MCF 10A (cell line): Measurements from ENCODE around the gene CACNG7. TPM values are rescaled to one million over a fixed set of nuclear protein-coding genes. Genes with fewer than 3 reads are reported as not detected.

ENCODE experiments used
- BruUV-seq: library from RNA; stranded (reverse); fragments of 400-500 nt; replicated peaks from 2 replicates; lab custom pipeline; 2021; lab: Mats Ljungman, UMichigan
- CTCF ChIA-PET: fragments of 300-600 bp; sonication (Branson Sonifier 250); formaldehyde crosslinking; extraction: SDS; loops from one replicate; lab custom pipeline; 2021; ENCODE audit warnings: antibody characterized with exemption, inconsistent platforms; lab: Yijun Ruan, JAX
- POLR2A ChIA-PET: fragments of 300-600, 350-650 bp; sonication (Branson Sonifier 250); formaldehyde crosslinking; extraction: SDS; loops from one replicate; lab custom pipeline; 2020; ENCODE audit warnings: antibody characterized with exemption, inconsistent platforms; lab: Yijun Ruan, JAX
- DNase-seq: peaks from one replicate; pipeline ENCODE4 v3.0.0-alpha.2; 2018; ENCODE audit not compliant: unreplicated experiment
- H3K27ac Mint-ChIP-seq: one replicate; pipeline ENCODE4 v1.8.0; 2022; ENCODE audit warnings: mild to moderate bottlenecking, low read depth, mixed read lengths; ENCODE audit not compliant: unreplicated experiment
- H3K27me3 Mint-ChIP-seq: one replicate; pipeline ENCODE4 v1.8.0; 2022; ENCODE audit warnings: mixed read lengths; ENCODE audit not compliant: insufficient read depth, unreplicated experiment
- H3K36me3 Mint-ChIP-seq: one replicate; pipeline ENCODE4 v1.8.0; 2022; ENCODE audit warnings: mild to moderate bottlenecking, moderate library complexity, mixed read lengths; ENCODE audit not compliant: insufficient read depth, unreplicated experiment
- H3K4me1 Mint-ChIP-seq: one replicate; pipeline ENCODE4 v1.8.0; 2022; ENCODE audit warnings: mixed read lengths; ENCODE audit not compliant: insufficient read depth, unreplicated experiment
- H3K4me3 Mint-ChIP-seq: one replicate; pipeline ENCODE4 v1.8.0; 2022; ENCODE audit warnings: mild to moderate bottlenecking, moderate library complexity, mixed read lengths; ENCODE audit not compliant: unreplicated experiment
- H3K9me3 Mint-ChIP-seq: one replicate; pipeline ENCODE4 v1.8.0; 2022; ENCODE audit warnings: mixed read lengths; ENCODE audit not compliant: unreplicated experiment
- intact Hi-C: fragments of 100-400 bp; cut with micrococcal nuclease; formaldehyde crosslinking; loops from 2 replicates; pipeline ENCODE4 v1.14.1; 2022
- total RNA-seq: library from RNA; stranded (reverse); gene quantifications from 2 replicates; pipeline ENCODE4 v1.2.3, GENCODE V29; 2022
- TF ChIP-seq, protein P1 (sequence below): fragments of 200-600 bp; IDR thresholded peaks from one replicate; pipeline ENCODE4 v1.8.0; 2022; ENCODE audit warnings: antibody characterized with exemption, mild to moderate bottlenecking; ENCODE audit not compliant: unreplicated experiment

The CACNG7 gene
- total RNA-seq, 1 experiment from 2014 or later = not detected

DNA sequence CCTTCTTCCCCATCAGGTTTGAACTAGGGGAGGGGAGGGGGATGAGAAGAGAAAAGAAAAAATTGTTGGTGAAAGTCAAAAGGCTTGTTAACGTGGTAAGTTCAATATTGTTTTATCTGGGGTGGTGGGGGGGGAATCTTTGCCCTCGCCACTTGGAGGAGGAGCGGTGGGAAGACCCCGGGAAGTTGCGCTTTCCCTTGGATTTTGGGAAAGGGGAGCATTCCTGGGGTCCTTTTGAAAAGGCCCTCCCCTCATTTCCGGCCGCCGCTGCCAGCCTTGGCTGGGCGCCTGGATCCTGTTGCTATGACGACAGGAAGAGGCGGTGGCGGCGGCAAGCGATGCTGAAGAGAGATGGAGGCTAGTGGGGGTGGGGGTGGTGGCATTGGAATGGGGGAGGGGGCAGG lies 49.1 kb downstream of the CACNG7 start:
- POLR2A ChIA-PET = no interaction called here
- H3K27ac Mint-ChIP-seq = no peak overlapping the region
- CTCF ChIA-PET = no interaction called here
- peaks cover 60% of the 10 kb centered on the region for H3K27me3 Mint-ChIP-seq
- no peaks in the 10 kb centered on the region for H3K9me3 Mint-ChIP-seq
- no peak overlapping the region for H3K4me3 Mint-ChIP-seq
- BruUV-seq = no TSS peak
- DNase-seq = no peak
- peaks cover 5% of the 10 kb centered on the region for H3K4me1 Mint-ChIP-seq
- TF ChIP-seq, protein P1, sequence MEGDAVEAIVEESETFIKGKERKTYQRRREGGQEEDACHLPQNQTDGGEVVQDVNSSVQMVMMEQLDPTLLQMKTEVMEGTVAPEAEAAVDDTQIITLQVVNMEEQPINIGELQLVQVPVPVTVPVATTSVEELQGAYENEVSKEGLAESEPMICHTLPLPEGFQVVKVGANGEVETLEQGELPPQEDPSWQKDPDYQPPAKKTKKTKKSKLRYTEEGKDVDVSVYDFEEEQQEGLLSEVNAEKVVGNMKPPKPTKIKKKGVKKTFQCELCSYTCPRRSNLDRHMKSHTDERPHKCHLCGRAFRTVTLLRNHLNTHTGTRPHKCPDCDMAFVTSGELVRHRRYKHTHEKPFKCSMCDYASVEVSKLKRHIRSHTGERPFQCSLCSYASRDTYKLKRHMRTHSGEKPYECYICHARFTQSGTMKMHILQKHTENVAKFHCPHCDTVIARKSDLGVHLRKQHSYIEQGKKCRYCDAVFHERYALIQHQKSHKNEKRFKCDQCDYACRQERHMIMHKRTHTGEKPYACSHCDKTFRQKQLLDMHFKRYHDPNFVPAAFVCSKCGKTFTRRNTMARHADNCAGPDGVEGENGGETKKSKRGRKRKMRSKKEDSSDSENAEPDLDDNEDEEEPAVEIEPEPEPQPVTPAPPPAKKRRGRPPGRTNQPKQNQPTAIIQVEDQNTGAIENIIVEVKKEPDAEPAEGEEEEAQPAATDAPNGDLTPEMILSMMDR = no peak
- no peaks in the 10 kb centered on the region for H3K36me3 Mint-ChIP-seq
- intact Hi-C loops = no loop called here

DNA sequence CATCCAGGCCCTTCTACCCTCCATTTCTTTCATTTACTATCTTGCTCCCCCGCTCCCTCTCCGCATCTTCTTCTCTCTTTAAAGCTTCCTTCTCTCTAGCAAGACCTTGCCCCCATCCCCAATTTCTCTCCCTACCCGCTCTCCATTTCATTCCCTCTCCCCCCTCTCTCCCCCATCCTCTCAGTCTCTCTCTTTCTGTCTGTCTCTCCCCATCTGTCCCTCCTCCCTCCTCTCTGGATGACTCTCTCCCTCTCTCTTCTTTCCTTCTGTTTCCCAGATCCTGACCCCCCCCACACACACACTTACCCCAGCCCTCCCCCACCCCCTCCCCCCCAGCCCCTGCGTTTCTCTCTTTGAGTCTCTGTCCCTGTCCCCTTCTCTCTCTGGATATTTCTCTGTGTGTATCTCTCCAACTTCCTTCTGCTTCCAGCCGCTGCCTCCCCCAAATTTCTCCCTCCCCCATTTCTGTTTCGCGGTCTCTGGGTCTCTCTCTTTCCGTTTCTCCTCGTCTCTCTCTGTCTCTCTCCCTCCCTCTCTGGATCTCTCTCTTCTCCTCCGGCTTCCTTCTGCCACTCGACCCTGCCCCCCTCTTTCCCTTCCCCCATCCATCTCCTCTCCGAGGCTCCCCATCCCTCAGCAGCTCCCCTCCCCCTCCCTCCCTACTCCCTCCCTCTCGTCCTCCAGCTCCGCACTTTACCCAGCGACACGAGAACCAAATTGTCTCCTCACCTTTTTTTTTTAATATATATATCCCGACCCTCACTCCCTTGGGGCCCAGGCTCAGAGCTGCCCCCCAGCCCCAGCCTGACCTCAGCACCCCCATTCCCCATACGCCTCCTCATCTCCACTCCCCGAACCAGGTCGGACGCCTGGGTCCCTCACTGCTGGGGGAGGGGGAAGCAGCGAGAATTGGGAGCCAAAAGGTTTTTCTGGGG lies 50.0 kb downstream of the CACNG7 start:
- H3K4me3 Mint-ChIP-seq = no peak overlapping the region
- peaks cover 69% of the 10 kb centered on the region for H3K27me3 Mint-ChIP-seq
- H3K36me3 Mint-ChIP-seq = no peaks in the 10 kb centered on the region
- H3K9me3 Mint-ChIP-seq = no peaks in the 10 kb centered on the region
- CTCF ChIA-PET = interaction anchor here (0.6 to 0.7 kb wide), 3 partner anchors 58 to 150 kb away, joined by 4 read pairs; no protein-coding TSS in a partner anchor
- no peak overlapping the region for H3K27ac Mint-ChIP-seq
- intact Hi-C loops = no loop called here
- POLR2A ChIA-PET = no interaction called here
- BruUV-seq = no TSS peak
- peaks cover 5% of the 10 kb centered on the region for H3K4me1 Mint-ChIP-seq
- TF ChIP-seq, protein P1 = no peak
- DNase-seq = no peak

DNA sequence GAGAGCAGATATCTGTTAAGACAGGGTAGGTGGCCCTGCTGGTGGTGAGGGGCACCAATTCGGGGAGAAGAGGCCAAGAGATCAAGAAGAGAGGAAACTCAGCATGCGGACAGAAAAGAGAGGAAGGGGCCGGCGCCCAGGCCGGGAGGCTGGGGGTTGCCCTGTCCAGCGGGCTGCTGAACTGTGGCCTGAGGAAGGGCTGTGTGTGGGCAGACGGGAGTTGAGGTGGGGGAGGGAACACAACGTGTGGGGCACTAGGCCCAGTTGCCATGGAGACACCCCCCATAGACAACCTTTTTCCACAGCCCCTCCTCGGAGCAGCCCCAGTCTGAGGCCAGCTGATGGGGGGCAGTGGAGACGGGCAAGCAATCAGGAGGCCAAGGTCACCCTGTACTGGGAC lies 51.1 kb downstream of the CACNG7 start:
- peaks cover 5% of the 10 kb centered on the region for H3K4me1 Mint-ChIP-seq
- H3K27ac Mint-ChIP-seq = no peak overlapping the region
- no peaks in the 10 kb centered on the region for H3K36me3 Mint-ChIP-seq
- no peak overlapping the region for H3K4me3 Mint-ChIP-seq
- no TSS peak for BruUV-seq
- no peaks in the 10 kb centered on the region for H3K9me3 Mint-ChIP-seq
- CTCF ChIA-PET = interaction anchor here (0.6 to 0.7 kb wide), 3 partner anchors 57 to 346 kb away, joined by 3 to 4 read pairs (median 4); no protein-coding TSS in a partner anchor
- intact Hi-C loops = no loop called here
- peaks cover 79% of the 10 kb centered on the region for H3K27me3 Mint-ChIP-seq
- DNase-seq = no peak
- TF ChIP-seq, protein P1 = no peak
- POLR2A ChIA-PET = no interaction called here

DNA sequence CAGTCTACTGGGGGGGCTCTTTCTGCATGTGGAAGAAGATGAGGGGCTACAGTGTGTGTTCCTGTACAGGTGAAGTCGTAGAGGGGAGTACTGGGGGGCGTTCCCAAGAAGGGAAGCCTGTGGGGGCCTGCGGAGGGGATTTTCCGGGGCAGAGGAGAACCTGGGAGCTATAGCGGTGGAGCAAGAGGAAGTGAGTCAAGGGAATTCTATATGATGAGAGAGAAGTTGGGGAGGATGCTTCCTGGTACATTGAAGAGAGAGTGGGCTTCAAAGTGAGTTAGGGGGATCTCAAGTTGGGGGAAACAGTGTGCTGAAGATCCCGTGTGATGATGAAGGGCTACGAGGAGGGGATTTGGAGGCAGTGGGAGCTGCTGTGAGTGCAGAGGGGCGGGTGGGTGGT lies 51.8 kb downstream of the CACNG7 start:
- H3K27me3 Mint-ChIP-seq = peaks cover 79% of the 10 kb centered on the region
- CTCF ChIA-PET = no interaction called here
- no peak for DNase-seq

More for the DNA sequence above, 51.8 kb downstream of the CACNG7 start:
- Mint-ChIP-seq H3K36me3 (no peaks in the 10 kb centered on the region), H3K27ac (no peak overlapping the region), H3K4me1 (peaks cover 5% of the 10 kb centered on the region), H3K9me3 (no peaks in the 10 kb centered on the region), H3K4me3 (no peak overlapping the region)
- no TSS peak for BruUV-seq
- POLR2A ChIA-PET = no interaction called here
- TF ChIP-seq, protein P1 = no peak
- intact Hi-C loops = no loop called here
